Measurements from ENCODE around the gene PBX1. TPM values are rescaled to one million over a fixed set of nuclear protein-coding genes. Genes with fewer than 3 reads are reported as not detected.
A peak's percentile ranks its signal among the peaks of the same experiment; 100 is the strongest.

The PBX1 gene
- total RNA-seq, 2 donors from 2014 or later, result 59.9 to 79.2 TPM

- TF ChIP-seq CTCF (conservative IDR thresholded peaks at IDR 0.05), result no peak
- Mint-ChIP-seq H3K4me1 (peaks cover 23% of the 10 kb centered on the region), H3K27ac (no peak overlapping the region), H3K9me3 (no peaks in the 10 kb centered on the region), H3K27me3 (ENCODE audit: insufficient read depth) (no peaks in the 10 kb centered on the region), H3K4me3 (no peak overlapping the region), H3K36me3 (ENCODE audit: low read depth) (peaks cover 2% of the 10 kb centered on the region)
- Histone ChIP-seq H3K9ac (ENCODE audit: extremely low read depth, low read length, poor library complexity, severe bottlenecking) (no peak overlapping the region), H3K27ac (ENCODE audit: low read depth, low read length) (no peak overlapping the region), H3K4me3 (ENCODE audit: low read length) (no peak overlapping the region), H3K36me3 (ENCODE audit: control insufficient read depth, insufficient read depth, low read length) (no peaks in the 10 kb centered on the region), H3K9me3 (ENCODE audit: control insufficient read depth, low read length) (no peaks in the 10 kb centered on the region), H3K27me3 (ENCODE audit: control insufficient read depth, insufficient read depth, low read length, poor library complexity, severe bottlenecking) (no peaks in the 10 kb centered on the region), H3K4me1 (ENCODE audit: control insufficient read depth, insufficient read depth, low read length) (peaks cover 4% of the 10 kb centered on the region)
- WGBS, 2 experiments (ENCODE audit: insufficient coverage in 1 of 2, insufficient read length in 1 of 2), result 89 to 100% methylated on average over 1 of the region's 1 CpG
- DNase-seq, result no peak
Measured at GRCh38 chr1:164670026-164670425, 111.0 kb downstream of the PBX1 start.

- H3K36me3 ChIP-seq (ENCODE audit: control insufficient read depth, insufficient read depth, low read length), result no peaks in the 10 kb centered on the region
- peaks cover 4% of the 10 kb centered on the region for H3K4me1 ChIP-seq (ENCODE audit: control insufficient read depth, insufficient read depth, low read length)
- H3K27ac ChIP-seq (ENCODE audit: low read depth, low read length), result peak overlapping the region; percentile 1
- no peak for TF ChIP-seq CTCF (conservative IDR thresholded peaks at IDR 0.05)
- Mint-ChIP-seq H3K36me3 (ENCODE audit: low read depth) (peaks cover 2% of the 10 kb centered on the region), H3K27me3 (ENCODE audit: insufficient read depth) (no peaks in the 10 kb centered on the region), H3K4me1 (peaks cover 23% of the 10 kb centered on the region), H3K4me3 (no peak overlapping the region), H3K27ac (no peak overlapping the region), H3K9me3 (no peaks in the 10 kb centered on the region)
- DNase-seq, result no peak
- no peaks in the 10 kb centered on the region for H3K27me3 ChIP-seq (ENCODE audit: control insufficient read depth, insufficient read depth, low read length, poor library complexity, severe bottlenecking)
- no peak overlapping the region for H3K4me3 ChIP-seq (ENCODE audit: low read length)
- no peak overlapping the region for H3K9ac ChIP-seq (ENCODE audit: extremely low read depth, low read length, poor library complexity, severe bottlenecking)
- no peaks in the 10 kb centered on the region for H3K9me3 ChIP-seq (ENCODE audit: control insufficient read depth, low read length)
- 80 to 86% methylated on average over 1 to 6 of the region's 6 CpGs for WGBS, 2 experiments (ENCODE audit: insufficient coverage in 1 of 2, insufficient read length in 1 of 2)
Measured at GRCh38 chr1:164670786-164671185, 111.8 kb downstream of the PBX1 start.

- no peak overlapping the region for H3K4me3 ChIP-seq (ENCODE audit: low read length)
- peaks cover 23% of the 10 kb centered on the region for H3K4me1 Mint-ChIP-seq
- peaks cover 7% of the 10 kb centered on the region for H3K36me3 Mint-ChIP-seq (ENCODE audit: low read depth)
- no peaks in the 10 kb centered on the region for H3K27me3 ChIP-seq (ENCODE audit: control insufficient read depth, insufficient read depth, low read length, poor library complexity, severe bottlenecking)
- H3K4me1 ChIP-seq (ENCODE audit: control insufficient read depth, insufficient read depth, low read length), result peaks cover 4% of the 10 kb centered on the region
- H3K36me3 ChIP-seq (ENCODE audit: control insufficient read depth, insufficient read depth, low read length), result no peaks in the 10 kb centered on the region
- H3K4me3 Mint-ChIP-seq, result no peak overlapping the region
- no peaks in the 10 kb centered on the region for H3K9me3 ChIP-seq (ENCODE audit: control insufficient read depth, low read length)
- H3K27ac Mint-ChIP-seq, result no peak overlapping the region
- H3K27ac ChIP-seq (ENCODE audit: low read depth, low read length), result peak overlapping the region; percentile 55
- no peak for TF ChIP-seq CTCF (conservative IDR thresholded peaks at IDR 0.05)
- 82 to 86% methylated on average over 4 to 6 of the region's 7 CpGs for WGBS, 2 experiments (ENCODE audit: insufficient coverage in 1 of 2, insufficient read length in 1 of 2)
- H3K9ac ChIP-seq (ENCODE audit: extremely low read depth, low read length, poor library complexity, severe bottlenecking), result no peak overlapping the region
- H3K27me3 Mint-ChIP-seq (ENCODE audit: insufficient read depth), result no peaks in the 10 kb centered on the region
- no peak for DNase-seq
- H3K9me3 Mint-ChIP-seq, result no peaks in the 10 kb centered on the region
Measured at GRCh38 chr1:164671323-164671965, 112.5 kb downstream of the PBX1 start.

All from endodermal cell (in vitro differentiated cells).